Raji (cell line): ENCODE results near the gene ISCA2.

Experiments
- POLR2A ChIP-seq: IDR thresholded peaks from 2 replicates; pipeline ENCODE4 v1.6.1; 2011; ENCODE audit warnings: low read depth, low read length, control low read depth; ENCODE audit not compliant: insufficient read depth

The ISCA2 gene

GRCh38 chr14:74528886-74529285 is 35.3 kb downstream of the ISCA2 start:
- TF ChIP-seq POLR2A, result no peak

DNA sequence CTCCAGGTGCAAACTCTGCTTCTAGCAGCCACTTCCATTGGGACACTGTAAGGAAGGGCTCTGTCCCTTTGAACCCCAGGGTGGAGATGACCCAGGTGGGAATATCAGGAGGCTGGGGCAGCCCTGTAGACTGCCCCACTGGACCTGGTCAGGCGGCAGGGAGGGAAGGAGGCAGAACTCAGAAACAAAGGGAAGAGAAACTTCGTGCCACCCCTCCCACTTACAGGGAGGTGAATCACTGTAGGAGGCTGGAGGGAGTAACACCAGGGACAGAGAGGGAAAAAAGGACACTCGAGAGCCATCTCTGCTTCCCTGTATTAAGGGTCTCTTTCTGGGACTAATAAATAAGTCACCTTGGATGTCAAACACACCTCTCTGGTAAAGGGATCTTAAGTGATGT is 37.4 kb downstream of the ISCA2 start:
- TF ChIP-seq POLR2A, result no peak

GRCh38 chr14:74531467-74531866 is 37.9 kb downstream of the ISCA2 start:
- no peak for TF ChIP-seq POLR2A

DNA sequence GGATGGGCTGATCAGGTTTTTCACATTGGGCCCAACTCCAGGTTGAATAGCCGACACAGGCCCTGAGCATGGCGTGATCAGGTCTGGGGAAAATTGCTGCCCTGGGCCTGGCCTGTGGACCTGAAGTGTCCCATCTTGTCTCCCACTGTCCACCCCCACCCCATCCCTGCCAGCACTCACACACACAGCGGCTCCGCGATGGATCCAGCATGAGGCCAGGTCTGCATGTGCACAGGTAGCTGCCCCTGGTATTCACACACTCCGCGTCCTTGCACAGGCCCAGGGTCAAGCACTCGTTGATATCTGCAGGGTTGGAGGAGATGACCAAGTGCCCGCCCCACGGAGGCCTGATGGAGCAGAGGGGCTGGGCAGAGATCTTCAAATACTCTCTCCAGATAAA is 38.7 kb downstream of the ISCA2 start:
- TF ChIP-seq POLR2A, result no peak

GRCh38 chr14:74533576-74533975 is 40.0 kb downstream of the ISCA2 start:
- TF ChIP-seq POLR2A, result no peak

- TF ChIP-seq POLR2A, result no peak
Observed at GRCh38 chr14:74535756-74536325, 42.3 kb downstream of the ISCA2 start.

GRCh38 chr14:74538411-74539391 is 45.1 kb downstream of the ISCA2 start:
- no peak for TF ChIP-seq POLR2A

DNA sequence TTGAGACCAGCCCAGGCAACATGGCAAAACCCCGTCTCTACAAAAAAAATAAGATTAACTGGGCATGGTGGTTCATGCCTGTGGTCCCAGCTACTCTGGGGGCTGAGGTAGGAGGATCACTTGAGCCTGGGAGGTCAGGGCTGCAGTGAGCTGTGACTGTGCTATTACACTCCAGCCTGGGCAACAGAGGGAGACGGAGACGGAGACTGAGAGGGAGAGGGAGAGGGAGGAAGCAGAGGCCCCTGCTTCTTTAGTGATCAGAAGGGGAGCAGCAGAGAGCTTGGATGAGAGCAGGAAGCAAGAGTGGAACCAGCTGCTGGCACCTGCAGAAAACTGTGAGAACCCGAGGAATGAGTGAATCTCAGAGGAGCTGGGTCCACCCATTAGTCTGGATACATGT is 45.9 kb downstream of the ISCA2 start:
- no peak for TF ChIP-seq POLR2A

DNA sequence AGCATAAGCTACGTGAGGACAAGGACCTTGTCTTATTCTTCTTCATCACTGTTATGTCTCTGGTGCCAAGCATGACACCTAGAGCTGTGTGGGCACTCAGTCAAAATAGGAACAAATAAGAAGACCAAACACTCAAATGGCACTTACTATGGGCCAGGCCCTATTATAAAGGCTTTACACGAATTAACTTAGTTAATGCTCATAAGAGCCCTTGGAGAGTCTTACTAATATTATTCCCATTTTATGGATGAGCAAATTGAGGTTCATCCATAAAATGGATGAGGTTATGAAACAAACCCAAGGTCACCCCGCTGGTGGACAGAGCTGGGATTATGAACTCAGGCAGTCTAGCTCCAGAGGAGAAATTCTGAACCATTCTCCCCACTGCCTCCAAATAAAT is 47.7 kb downstream of the ISCA2 start:
- no peak for TF ChIP-seq POLR2A

DNA sequence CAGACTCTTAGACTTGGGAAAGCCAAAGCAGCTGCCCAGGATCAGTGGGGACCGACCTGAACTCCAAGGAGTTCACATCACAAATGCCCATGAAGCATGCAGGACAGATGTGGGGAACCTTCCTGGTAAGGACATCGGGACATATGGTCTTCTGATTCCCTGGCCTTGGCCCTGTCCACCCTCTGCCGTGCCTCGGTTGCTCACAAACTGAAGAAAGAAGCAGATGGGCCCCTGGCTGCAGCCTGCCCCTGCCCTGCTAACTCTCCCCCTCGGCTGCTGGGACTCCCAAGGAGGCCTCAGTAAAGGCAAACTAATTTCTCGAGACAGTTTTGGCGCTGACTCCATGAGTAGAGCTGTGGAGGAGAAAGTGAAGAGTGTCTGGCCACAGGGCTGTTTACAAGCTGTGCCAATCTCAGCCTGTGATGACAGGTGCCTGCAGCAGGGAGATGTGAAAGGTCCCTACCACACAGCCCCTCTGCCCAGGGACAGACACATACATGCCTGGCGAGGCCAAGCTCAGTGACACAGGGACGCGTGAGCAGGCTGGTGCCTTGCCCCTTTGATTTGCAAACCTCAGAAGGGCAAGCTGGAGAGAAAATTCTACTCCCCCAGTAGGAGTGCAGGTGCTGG is 48.6 kb downstream of the ISCA2 start:
- no peak for TF ChIP-seq POLR2A

DNA sequence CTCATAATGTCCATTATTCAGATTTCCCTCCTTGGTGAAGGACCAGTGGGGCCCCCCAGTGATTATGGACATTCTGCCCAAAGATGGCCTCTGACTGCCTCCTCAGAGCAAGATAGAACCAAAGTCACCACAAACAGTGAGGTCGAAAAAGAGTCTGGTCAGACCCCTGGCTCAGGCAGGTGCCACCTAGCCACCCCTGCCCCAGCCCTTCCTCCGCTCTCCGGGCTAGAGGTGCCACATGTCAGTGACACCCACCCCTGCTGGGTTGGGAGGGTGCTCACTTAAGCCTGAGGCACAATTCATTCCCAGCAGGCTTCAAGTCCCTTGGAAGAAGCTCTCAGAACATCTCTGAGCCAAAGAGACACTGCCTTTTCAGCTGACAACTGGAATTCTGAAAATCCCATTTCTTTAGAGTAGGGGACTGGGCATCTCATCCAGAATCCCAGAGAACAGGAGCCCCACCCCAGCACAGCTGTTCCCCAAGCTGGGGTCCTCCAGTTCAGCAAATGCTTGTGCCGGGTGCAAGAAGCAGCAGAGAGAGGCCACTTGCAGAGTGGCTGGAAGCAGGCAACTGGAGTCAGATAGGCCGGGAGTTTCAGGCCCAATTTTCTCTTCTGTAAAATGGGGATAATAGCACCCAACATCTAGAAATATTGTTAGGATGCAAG is 50.3 kb downstream of the ISCA2 start:
- no peak for TF ChIP-seq POLR2A

DNA sequence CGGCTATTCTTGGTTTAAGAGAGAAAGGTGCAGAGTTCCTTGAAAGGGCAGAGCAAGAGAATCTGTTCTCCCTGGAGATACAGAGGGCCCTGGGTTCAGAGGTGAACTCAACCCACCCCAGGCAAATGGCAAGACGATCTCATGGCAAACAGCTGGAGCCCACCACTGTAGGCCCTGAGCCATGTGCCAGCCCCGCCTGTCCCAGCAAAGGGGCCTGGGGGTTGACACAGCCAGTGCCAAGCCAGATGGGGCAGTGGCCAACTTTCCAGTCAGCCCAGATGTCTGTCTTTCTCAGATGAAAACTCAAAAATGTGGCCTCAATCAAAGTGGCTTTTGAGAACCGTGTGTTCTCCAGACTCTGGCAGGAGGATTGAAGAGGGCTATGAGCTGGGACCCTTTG is 51.8 kb downstream of the ISCA2 start:
- TF ChIP-seq POLR2A, result no peak

DNA sequence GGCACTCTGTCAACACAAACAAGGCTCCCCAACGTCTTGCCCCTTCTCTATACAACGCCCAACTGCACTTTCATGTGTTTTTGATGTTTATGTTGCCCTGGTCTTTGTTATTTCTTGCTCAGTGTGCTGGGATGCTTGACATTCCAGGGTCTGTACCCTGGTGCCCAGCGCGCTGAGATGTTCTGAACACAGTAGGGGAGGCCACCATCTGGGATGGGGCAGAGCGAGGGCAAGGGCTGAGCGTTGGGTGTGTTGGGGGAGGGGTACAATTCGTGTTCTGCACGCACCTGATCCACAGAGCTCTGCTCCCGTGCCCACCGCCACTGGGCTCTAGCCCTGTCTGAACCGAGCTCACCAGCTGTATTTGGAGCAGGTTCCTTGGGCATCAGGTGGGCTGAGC is 52.9 kb downstream of the ISCA2 start:
- TF ChIP-seq POLR2A, result no peak
